ENCODE results near the gene URB1. TPM values are rescaled to one million over a fixed set of nuclear protein-coding genes. Genes with fewer than 3 reads are reported as not detected.
A peak's percentile ranks its signal among the peaks of the same experiment; 100 is the strongest.

Gene URB1
- total and polyA plus RNA-seq, 3 experiments from 2014 or later = 3.9 to 39.8 (median 38.9) TPM

- no peaks in the 10 kb centered on the region for H3K9me3 Mint-ChIP-seq
- ChIA-PET CTCF (interaction anchor here (1.2 kb wide), 1 partner anchor 13 kb away, joined by 3 read pairs; no protein-coding TSS in a partner anchor), POLR2A (no interaction called here)
- H3K4me1 Mint-ChIP-seq = no peaks in the 10 kb centered on the region
- Histone ChIP-seq H3K4me3 (ENCODE audit: low read length) (no peak overlapping the region), H3K27me3 (ENCODE audit: insufficient read depth, low read length, poor library complexity, severe bottlenecking) (no peaks in the 10 kb centered on the region), H3K27ac (ENCODE audit: low read depth, low read length) (no peak overlapping the region), H3K36me3 (ENCODE audit: insufficient read depth, low read length) (peaks cover 42% of the 10 kb centered on the region), H3K4me1 (ENCODE audit: insufficient read depth, low read length) (no peaks in the 10 kb centered on the region), H3K9me3 (ENCODE audit: low read length) (no peaks in the 10 kb centered on the region)
- H3K27me3 Mint-ChIP-seq = no peaks in the 10 kb centered on the region
- H3K27ac Mint-ChIP-seq = peak overlapping the region in 1 of 8 donors; percentile 69
- peaks cover 21 to 94% (median 44%) of the 10 kb centered on the region in 3 donors for H3K36me3 Mint-ChIP-seq
- no peak overlapping the region for H3K4me3 Mint-ChIP-seq
- no peak for DNase-seq
Observed at GRCh38 chr21:32335601-32336575, 56.9 kb downstream of the URB1 start.

GRCh38 chr21:32334980-32335531 is 57.8 kb downstream of the URB1 start:
- Histone ChIP-seq H3K36me3 (ENCODE audit: insufficient read depth, low read length) (peaks cover 40% of the 10 kb centered on the region), H3K4me1 (ENCODE audit: insufficient read depth, low read length) (no peaks in the 10 kb centered on the region), H3K27ac (ENCODE audit: low read depth, low read length) (no peak overlapping the region), H3K9me3 (ENCODE audit: low read length) (no peaks in the 10 kb centered on the region), H3K4me3 (ENCODE audit: low read length) (no peak overlapping the region), H3K27me3 (ENCODE audit: insufficient read depth, low read length, poor library complexity, severe bottlenecking) (no peaks in the 10 kb centered on the region)
- Mint-ChIP-seq H3K36me3 (peaks cover 21 to 94% (median 42%) of the 10 kb centered on the region in 3 donors), H3K27ac (peak overlapping the region in 2 of 8 donors; percentile 69 to 70), H3K27me3 (no peaks in the 10 kb centered on the region), H3K9me3 (no peaks in the 10 kb centered on the region), H3K4me1 (no peaks in the 10 kb centered on the region), H3K4me3 (no peak overlapping the region)
- CTCF ChIA-PET = interaction anchor here (1.2 kb wide), 1 partner anchor 12 kb away, joined by 3 read pairs; no protein-coding TSS in a partner anchor
- no peak for DNase-seq
- POLR2A ChIA-PET = no interaction called here

GRCh38 chr21:32333953-32334673 is 58.7 kb downstream of the URB1 start:
- H3K27me3 Mint-ChIP-seq = no peaks in the 10 kb centered on the region
- Histone ChIP-seq H3K4me1 (ENCODE audit: insufficient read depth, low read length) (no peaks in the 10 kb centered on the region), H3K27me3 (ENCODE audit: insufficient read depth, low read length, poor library complexity, severe bottlenecking) (no peaks in the 10 kb centered on the region), H3K9me3 (ENCODE audit: low read length) (no peaks in the 10 kb centered on the region), H3K36me3 (ENCODE audit: insufficient read depth, low read length) (peaks cover 46% of the 10 kb centered on the region), H3K27ac (ENCODE audit: low read depth, low read length) (no peak overlapping the region), H3K4me3 (ENCODE audit: low read length) (no peak overlapping the region)
- no peaks in the 10 kb centered on the region for H3K4me1 Mint-ChIP-seq
- no peaks in the 10 kb centered on the region for H3K9me3 Mint-ChIP-seq
- H3K4me3 Mint-ChIP-seq = no peak overlapping the region
- DNase-seq = no peak
- ChIA-PET CTCF (no interaction called here), POLR2A (no interaction called here)
- peak overlapping the region in 2 of 8 donors; percentile 38 for H3K27ac Mint-ChIP-seq
- H3K36me3 Mint-ChIP-seq = peaks cover 21 to 96% (median 44%) of the 10 kb centered on the region in 3 donors

GRCh38 chr21:32332463-32332951 is 60.3 kb downstream of the URB1 start:
- H3K27ac ChIP-seq (ENCODE audit: low read depth, low read length) = no peak overlapping the region
- POLR2A ChIA-PET = no interaction called here
- H3K27me3 ChIP-seq (ENCODE audit: insufficient read depth, low read length, poor library complexity, severe bottlenecking) = no peaks in the 10 kb centered on the region
- DNase-seq = no peak
- Mint-ChIP-seq H3K27ac (peak overlapping the region in 3 of 8 donors; percentile 51 to 64 (median 52)), H3K9me3 (no peaks in the 10 kb centered on the region), H3K4me3 (no peak overlapping the region), H3K4me1 (peaks cover 0 to 2% (median 0%) of the 10 kb centered on the region in 3 donors), H3K27me3 (no peaks in the 10 kb centered on the region), H3K36me3 (peaks cover 17 to 96% (median 38%) of the 10 kb centered on the region in 3 donors)
- no peaks in the 10 kb centered on the region for H3K4me1 ChIP-seq (ENCODE audit: insufficient read depth, low read length)
- no peak overlapping the region for H3K4me3 ChIP-seq (ENCODE audit: low read length)
- no peaks in the 10 kb centered on the region for H3K9me3 ChIP-seq (ENCODE audit: low read length)
- CTCF ChIA-PET = no interaction called here
- H3K36me3 ChIP-seq (ENCODE audit: insufficient read depth, low read length) = peaks cover 36% of the 10 kb centered on the region

GRCh38 chr21:32331444-32332305 is 61.1 kb downstream of the URB1 start:
- H3K27me3 Mint-ChIP-seq = no peaks in the 10 kb centered on the region
- no peak overlapping the region for H3K27ac ChIP-seq (ENCODE audit: low read depth, low read length)
- ChIA-PET POLR2A (no interaction called here), CTCF (no interaction called here)
- no peaks in the 10 kb centered on the region for H3K4me1 ChIP-seq (ENCODE audit: insufficient read depth, low read length)
- no peak overlapping the region for H3K4me3 ChIP-seq (ENCODE audit: low read length)
- no peak overlapping the region for H3K4me3 Mint-ChIP-seq
- H3K27ac Mint-ChIP-seq = peak overlapping the region in 4 of 8 donors; percentile 12 to 92 (median 49)
- H3K9me3 Mint-ChIP-seq = no peaks in the 10 kb centered on the region
- peaks cover 22 to 97% (median 41%) of the 10 kb centered on the region in 3 donors for H3K36me3 Mint-ChIP-seq
- H3K4me1 Mint-ChIP-seq = peaks cover 0 to 2% (median 0%) of the 10 kb centered on the region in 3 donors
- H3K9me3 ChIP-seq (ENCODE audit: low read length) = no peaks in the 10 kb centered on the region
- DNase-seq = no peak
- no peaks in the 10 kb centered on the region for H3K27me3 ChIP-seq (ENCODE audit: insufficient read depth, low read length, poor library complexity, severe bottlenecking)
- peaks cover 30% of the 10 kb centered on the region for H3K36me3 ChIP-seq (ENCODE audit: insufficient read depth, low read length)

GRCh38 chr21:32330784-32331311 is 62.0 kb downstream of the URB1 start:
- Histone ChIP-seq H3K27me3 (ENCODE audit: insufficient read depth, low read length, poor library complexity, severe bottlenecking) (no peaks in the 10 kb centered on the region), H3K4me3 (ENCODE audit: low read length) (no peak overlapping the region), H3K4me1 (ENCODE audit: insufficient read depth, low read length) (no peaks in the 10 kb centered on the region), H3K36me3 (ENCODE audit: insufficient read depth, low read length) (peaks cover 30% of the 10 kb centered on the region), H3K9me3 (ENCODE audit: low read length) (no peaks in the 10 kb centered on the region), H3K27ac (ENCODE audit: low read depth, low read length) (no peak overlapping the region)
- Mint-ChIP-seq H3K9me3 (no peaks in the 10 kb centered on the region), H3K36me3 (peaks cover 27 to 97% (median 40%) of the 10 kb centered on the region in 3 donors), H3K4me3 (no peak overlapping the region), H3K27ac (peak overlapping the region in 1 of 8 donors; percentile 23), H3K27me3 (no peaks in the 10 kb centered on the region), H3K4me1 (peaks cover 0 to 2% (median 0%) of the 10 kb centered on the region in 3 donors)
- CTCF ChIA-PET = no interaction called here
- no peak for DNase-seq
- POLR2A ChIA-PET = no interaction called here

- Histone ChIP-seq H3K4me1 (ENCODE audit: insufficient read depth, low read length) (no peaks in the 10 kb centered on the region), H3K4me3 (ENCODE audit: low read length) (no peak overlapping the region), H3K27me3 (ENCODE audit: insufficient read depth, low read length, poor library complexity, severe bottlenecking) (no peaks in the 10 kb centered on the region), H3K9me3 (ENCODE audit: low read length) (no peaks in the 10 kb centered on the region), H3K36me3 (ENCODE audit: insufficient read depth, low read length) (peaks cover 28% of the 10 kb centered on the region), H3K27ac (ENCODE audit: low read depth, low read length) (no peak overlapping the region)
- ChIA-PET POLR2A (no interaction called here), CTCF (no interaction called here)
- DNase-seq = no peak
- Mint-ChIP-seq H3K4me1 (peaks cover 0 to 2% (median 0%) of the 10 kb centered on the region in 3 donors), H3K27me3 (no peaks in the 10 kb centered on the region), H3K36me3 (peaks cover 22 to 97% (median 41%) of the 10 kb centered on the region in 3 donors), H3K9me3 (no peaks in the 10 kb centered on the region), H3K27ac (no peak overlapping the region), H3K4me3 (no peak overlapping the region)
Observed at GRCh38 chr21:32329776-32330175, 63.0 kb downstream of the URB1 start.
